HEK293 (cell line): Measurements from ENCODE around the gene SMIM43.

Experiments used
- CTCF ChIP-seq: fragments of 450-650 bp; formaldehyde crosslinking; IDR thresholded peaks from 2 replicates; pipeline ENCODE4 v1.5.1; 2016; ENCODE audit warnings: missing biosample characterization, missing genetic modification characterization
- HOXA7 ChIP-seq: sonication (generic); formaldehyde crosslinking; IDR thresholded peaks from 2 replicates; pipeline ENCODE4 v1.8.1; 2022; ENCODE audit warnings: missing genetic modification reagents, borderline replicate concordance
- HOXC10 ChIP-seq: sonication (generic); formaldehyde crosslinking; IDR thresholded peaks from 2 replicates; pipeline ENCODE4 v1.8.1; 2023; ENCODE audit warnings: mild to moderate bottlenecking, missing genetic modification reagents
- PRDM4 ChIP-seq: fragments of 450-650 bp; formaldehyde crosslinking; IDR thresholded peaks from 2 replicates; pipeline ENCODE4 v1.5.1; 2017; ENCODE audit warnings: missing biosample characterization, missing genetic modification characterization
- REPIN1 ChIP-seq: fragments of 450-650 bp; formaldehyde crosslinking; IDR thresholded peaks from 2 replicates; pipeline ENCODE4 v1.5.1; 2017; ENCODE audit warnings: missing biosample characterization, missing genetic modification characterization, low read depth
- SCRT2 ChIP-seq: fragments of 450-650 bp; formaldehyde crosslinking; IDR thresholded peaks from 2 replicates; pipeline ENCODE4 v1.5.1; 2016; ENCODE audit warnings: missing biosample characterization, missing genetic modification characterization
- ZBTB8A ChIP-seq: fragments of 450-650 bp; formaldehyde crosslinking; IDR thresholded peaks from 2 replicates; pipeline ENCODE4 v1.5.1; 2016; ENCODE audit warnings: missing biosample characterization, missing genetic modification characterization
- ZFHX2 ChIP-seq: fragments of 450-650 bp; formaldehyde crosslinking; conservative IDR thresholded peaks from 2 replicates; pipeline ENCODE4 v1.5.1; 2016; ENCODE audit warnings: missing biosample characterization, missing genetic modification characterization
- ZFP69B ChIP-seq: fragments of 450-650 bp; formaldehyde crosslinking; IDR thresholded peaks from 2 replicates; pipeline ENCODE4 v1.5.1; 2016; ENCODE audit warnings: missing biosample characterization, missing genetic modification characterization
- ZNF114 ChIP-seq: fragments of 450-650 bp; formaldehyde crosslinking; IDR thresholded peaks from 2 replicates; pipeline ENCODE4 v1.5.0; 2017; ENCODE audit warnings: missing biosample characterization, missing genetic modification characterization
- ZNF138 ChIP-seq: fragments of 450-650 bp; formaldehyde crosslinking; IDR thresholded peaks from 2 replicates; pipeline ENCODE4 v1.5.1; 2016; ENCODE audit warnings: missing biosample characterization, missing genetic modification characterization, borderline replicate concordance
- ZNF148 ChIP-seq: fragments of 450-650 bp; formaldehyde crosslinking; IDR thresholded peaks from 2 replicates; pipeline ENCODE4 v1.5.0; 2017; ENCODE audit warnings: missing biosample characterization, missing genetic modification characterization, borderline replicate concordance
- ZNF175 ChIP-seq: fragments of 450-650 bp; formaldehyde crosslinking; IDR thresholded peaks from 2 replicates; pipeline ENCODE4 v1.5.1; 2016; ENCODE audit warnings: missing biosample characterization, missing genetic modification characterization
- ZNF211 ChIP-seq: fragments of 450-650 bp; formaldehyde crosslinking; IDR thresholded peaks from 2 replicates; pipeline ENCODE4 v1.5.1; 2016; ENCODE audit warnings: low read depth, missing biosample characterization, missing genetic modification characterization
- ZNF24 ChIP-seq: fragments of 450-650 bp; formaldehyde crosslinking; IDR thresholded peaks from 2 replicates; pipeline ENCODE4 v1.5.1; 2016; ENCODE audit warnings: missing biosample characterization, missing genetic modification characterization
- ZNF350 ChIP-seq: fragments of 450-650 bp; formaldehyde crosslinking; IDR thresholded peaks from 2 replicates; pipeline ENCODE4 v1.5.0; 2017; ENCODE audit warnings: missing biosample characterization, mild to moderate bottlenecking, missing genetic modification characterization
- ZNF398 ChIP-seq: fragments of 450-650 bp; formaldehyde crosslinking; IDR thresholded peaks from 2 replicates; pipeline ENCODE4 v1.5.1; 2017; ENCODE audit warnings: missing biosample characterization, missing genetic modification characterization
- ZNF426 ChIP-seq: fragments of 450-650 bp; formaldehyde crosslinking; IDR thresholded peaks from 2 replicates; pipeline ENCODE4 v1.5.1; 2017; ENCODE audit warnings: missing biosample characterization, missing genetic modification characterization, mild to moderate bottlenecking, inconsistent platforms, moderate library complexity
- ZNF433 ChIP-seq: fragments of 450-650 bp; formaldehyde crosslinking; IDR thresholded peaks from 2 replicates; pipeline ENCODE4 v1.5.1; 2016; ENCODE audit warnings: missing biosample characterization, missing genetic modification characterization, low read depth
- ZNF514 ChIP-seq: fragments of 450-650 bp; formaldehyde crosslinking; IDR thresholded peaks from 2 replicates; pipeline ENCODE4 v1.5.1; 2016; ENCODE audit warnings: missing biosample characterization, missing genetic modification characterization
- ZNF518A ChIP-seq: fragments of 450-650 bp; formaldehyde crosslinking; conservative IDR thresholded peaks from 2 replicates; pipeline ENCODE4 v1.5.1; 2016; ENCODE audit warnings: low read depth, missing biosample characterization, missing genetic modification characterization
- ZNF549 ChIP-seq: fragments of 450-650 bp; IDR thresholded peaks from 2 replicates; pipeline ENCODE4 v1.5.1; 2018; ENCODE audit warnings: missing biosample characterization, missing genetic modification characterization, mild to moderate bottlenecking, inconsistent platforms, moderate library complexity
- ZNF610 ChIP-seq: fragments of 450-650 bp; formaldehyde crosslinking; IDR thresholded peaks from 2 replicates; pipeline ENCODE4 v1.5.1; 2016; ENCODE audit warnings: missing biosample characterization, missing genetic modification characterization, borderline replicate concordance
- ZNF670 ChIP-seq: fragments of 450-650 bp; formaldehyde crosslinking; IDR thresholded peaks from 2 replicates; pipeline ENCODE4 v1.5.1; 2016; ENCODE audit warnings: missing biosample characterization, missing genetic modification characterization, low read depth
- ZNF747 ChIP-seq: fragments of 450-650 bp; formaldehyde crosslinking; IDR thresholded peaks from 2 replicates; pipeline ENCODE4 v1.5.1; 2016; ENCODE audit warnings: missing biosample characterization, missing genetic modification characterization

The SMIM43 gene

GRCh38 chr4:121800961-121801714, 36.2 kb upstream of the SMIM43 start, which contains the start of gene EXOSC9 (continued):
- TF ChIP-seq HOXC10 (CRISPR knock-in tag) (no peak), ZFHX2 (tag by site-specific recombination) (no peak; the same call in 1 of the 2 replicates), ZNF175 (no peak), PRDM4 (tag by site-specific recombination) (peak; percentile 5; the same call in 1 of the 2 replicates), ZNF426 (tag by site-specific recombination) (no peak), ZNF138 (no peak), ZNF670 (tag by site-specific recombination) (no peak), ZNF514 (no peak), ZBTB8A (tag by site-specific recombination) (0 out of 2 replicates have a peak, but pooled peaks have one; percentile 19), HOXA7 (CRISPR knock-in tag) (no peak), ZNF398 (no peak), ZNF211 (no peak), ZNF433 (tag by site-specific recombination) (no peak), ZNF610 (tag by site-specific recombination) (no peak), ZNF549 (tag by site-specific recombination) (no peak), ZFP69B (tag by site-specific recombination) (peak; percentile 96), ZNF114 (tag by site-specific recombination) (no peak), ZNF350 (tag by site-specific recombination) (no peak), ZNF747 (tag by site-specific recombination) (no peak), CTCF (no peak), SCRT2 (tag by site-specific recombination) (peak; percentile 56), REPIN1 (tag by site-specific recombination) (no peak), ZNF148 (tag by site-specific recombination) (no peak), ZNF24 (tag by site-specific recombination) (peak; percentile 59; the same call in 1 of the 2 replicates), ZNF518A (tag by site-specific recombination) (no peak; the same call in 1 of the 2 replicates)
